Nephron (organoid): ENCODE results near the gene DOCK10.
A peak's percentile ranks its signal among the peaks of the same experiment; 100 is the strongest.

ENCODE experiments used
- H3K27ac Mint-ChIP-seq, 3 experiments: 2 replicates each; pipeline ENCODE4 v1.8.0; 2020; ENCODE audit warnings: mixed read lengths in 3 of 3, mild to moderate bottlenecking in 2 of 3, moderate library complexity in 1 of 3
- H3K27me3 Mint-ChIP-seq: 2 replicates; pipeline ENCODE4 v1.8.0; 2021; ENCODE audit warnings: low read depth, mild to moderate bottlenecking, moderate library complexity, mixed read lengths
- H3K36me3 Mint-ChIP-seq: 2 replicates; pipeline ENCODE4 v1.8.0; 2020; ENCODE audit warnings: low read depth, mixed read lengths
- H3K4me1 Mint-ChIP-seq: 2 replicates; pipeline ENCODE4 v1.8.0; 2020; ENCODE audit warnings: mixed read lengths
- H3K4me3 Mint-ChIP-seq, 3 experiments: 2 replicates each; pipeline ENCODE4 v1.8.0; 2020; ENCODE audit warnings: mild to moderate bottlenecking in 3 of 3, mixed read lengths in 3 of 3, moderate library complexity in 2 of 3
- H3K9me3 Mint-ChIP-seq: 2 replicates; pipeline ENCODE4 v1.8.0; 2020; ENCODE audit warnings: mixed read lengths
- CTCF ChIP-seq, 3 experiments: fragments of 200-600 bp; sonication (generic); IDR thresholded peaks; one replicate each; pipeline ENCODE4 v1.5.0; 2021; ENCODE audit warnings: antibody characterized with exemption in 3 of 3; ENCODE audit not compliant: unreplicated experiment in 3 of 3

Gene DOCK10

GRCh38 chr2:224753743-224754540 is 288.3 kb downstream of the DOCK10 start:
- peaks cover 14% of the 10 kb centered on the region for H3K36me3 Mint-ChIP-seq
- TF ChIP-seq CTCF (IDR thresholded peaks at IDR 0.05; ENCODE audit: unreplicated experiment in 3 of 3), result no peak
- peaks cover 11% of the 10 kb centered on the region for H3K4me1 Mint-ChIP-seq
- no peaks in the 10 kb centered on the region for H3K27me3 Mint-ChIP-seq
- peak overlapping the region; percentile 50 to 90 (median 89) for H3K27ac Mint-ChIP-seq
- peaks cover 23% of the 10 kb centered on the region for H3K9me3 Mint-ChIP-seq
- no peak overlapping the region for H3K4me3 Mint-ChIP-seq

GRCh38 chr2:224751996-224752698 is 290.1 kb downstream of the DOCK10 start:
- Mint-ChIP-seq H3K4me3 (no peak overlapping the region), H3K27me3 (no peaks in the 10 kb centered on the region), H3K4me1 (peaks cover 11% of the 10 kb centered on the region), H3K9me3 (peaks cover 6% of the 10 kb centered on the region), H3K36me3 (peaks cover 1% of the 10 kb centered on the region), H3K27ac (no peak overlapping the region)
- TF ChIP-seq CTCF (IDR thresholded peaks at IDR 0.05; ENCODE audit: unreplicated experiment in 3 of 3), result no peak

GRCh38 chr2:224749136-224749535 is 293.1 kb downstream of the DOCK10 start:
- no peaks in the 10 kb centered on the region for H3K9me3 Mint-ChIP-seq
- H3K4me3 Mint-ChIP-seq, result no peak overlapping the region
- H3K4me1 Mint-ChIP-seq, result peaks cover 4% of the 10 kb centered on the region
- no peak for TF ChIP-seq CTCF (IDR thresholded peaks at IDR 0.05; ENCODE audit: unreplicated experiment in 3 of 3)
- no peak overlapping the region for H3K27ac Mint-ChIP-seq
- H3K27me3 Mint-ChIP-seq, result no peaks in the 10 kb centered on the region
- no peaks in the 10 kb centered on the region for H3K36me3 Mint-ChIP-seq

- Mint-ChIP-seq H3K27me3 (no peaks in the 10 kb centered on the region), H3K4me3 (no peak overlapping the region), H3K4me1 (no peaks in the 10 kb centered on the region), H3K27ac (no peak overlapping the region), H3K36me3 (no peaks in the 10 kb centered on the region), H3K9me3 (peaks cover under 1% of the 10 kb centered on the region)
- no peak for TF ChIP-seq CTCF (IDR thresholded peaks at IDR 0.05; ENCODE audit: unreplicated experiment in 3 of 3)
Observed at GRCh38 chr2:224747765-224748164, 294.5 kb downstream of the DOCK10 start.

- H3K36me3 Mint-ChIP-seq, result peaks cover 8% of the 10 kb centered on the region
- H3K9me3 Mint-ChIP-seq, result peaks cover 40% of the 10 kb centered on the region
- H3K27me3 Mint-ChIP-seq, result peaks cover 3% of the 10 kb centered on the region
- no peaks in the 10 kb centered on the region for H3K4me1 Mint-ChIP-seq
- no peak for TF ChIP-seq CTCF (IDR thresholded peaks at IDR 0.05; ENCODE audit: unreplicated experiment in 3 of 3)
- no peak overlapping the region for H3K4me3 Mint-ChIP-seq
- no peak overlapping the region for H3K27ac Mint-ChIP-seq
Observed at GRCh38 chr2:224736227-224736626, 306.0 kb downstream of the DOCK10 start.
